MM.1S (cell line): ENCODE data around the gene FBXL7.

Experiments
- DNase-seq: peaks from one replicate; pipeline ENCODE4 v3.0.0-alpha.2; 2015
- H2AFZ ChIP-seq: fragments of 300-600 bp; sonication (generic); 2 replicates; pipeline ENCODE4 v1.6.0; 2016; ENCODE audit warnings: antibody characterized with exemption, low read length
- H3F3A ChIP-seq: fragments of 300-600 bp; sonication (generic); 2 replicates; pipeline ENCODE4 v1.6.1; 2016; ENCODE audit warnings: mild to moderate bottlenecking, antibody characterized with exemption, low read length, moderate library complexity, mixed read lengths; ENCODE audit not compliant: insufficient read depth
- H3K27ac ChIP-seq: fragments of 300-600 bp; sonication (generic); 2 replicates; pipeline ENCODE4 v1.5.1; 2016; ENCODE audit warnings: mild to moderate bottlenecking, low read length
- H3K27me3 ChIP-seq: fragments of 300-600 bp; sonication (generic); replicated peaks from 2 replicates; pipeline ENCODE4 v1.6.0; 2016; ENCODE audit warnings: low read length; ENCODE audit not compliant: insufficient read depth
- H3K36me3 ChIP-seq: fragments of 300-600 bp; sonication (generic); replicated peaks from 2 replicates; pipeline ENCODE4 v1.6.1; 2016; ENCODE audit warnings: mild to moderate bottlenecking, low read length, mixed read lengths; ENCODE audit not compliant: insufficient read depth
- H3K4me1 ChIP-seq: fragments of 300-600 bp; sonication (generic); 2 replicates; pipeline ENCODE4 v1.6.1; 2016; ENCODE audit warnings: low read length, mixed read lengths
- H3K4me2 ChIP-seq: fragments of 300-600 bp; sonication (generic); 2 replicates; pipeline ENCODE4 v1.6.0; 2016; ENCODE audit warnings: low read depth, low read length
- H3K4me3 ChIP-seq: fragments of 300-600 bp; sonication (generic); 2 replicates; pipeline ENCODE4 v1.5.1; 2016; ENCODE audit warnings: low read length, mixed read lengths
- H3K79me2 ChIP-seq: fragments of 300-600 bp; sonication (generic); 2 replicates; pipeline ENCODE4 v1.6.1; 2016; ENCODE audit warnings: mixed run types, low read length, mixed read lengths
- H3K9ac ChIP-seq: fragments of 300-600 bp; sonication (generic); 2 replicates; pipeline ENCODE4 v1.6.1; 2016; ENCODE audit warnings: low read length, mixed read lengths
- H3K9me2 ChIP-seq: fragments of 300-600 bp; sonication (generic); replicated peaks from 2 replicates; pipeline ENCODE4 v1.6.1; 2016; ENCODE audit warnings: mild to moderate bottlenecking, low read length, mixed read lengths; ENCODE audit not compliant: insufficient read depth
- H3K9me3 ChIP-seq: fragments of 300-600 bp; sonication (generic); replicated peaks from 2 replicates; pipeline ENCODE4 v1.6.1; 2016; ENCODE audit warnings: mild to moderate bottlenecking, low read length, mixed read lengths; ENCODE audit not compliant: insufficient read depth
- H4K20me1 ChIP-seq: fragments of 300-600 bp; sonication (generic); 2 replicates; pipeline ENCODE4 v1.6.1; 2016; ENCODE audit warnings: mild to moderate bottlenecking, low read length, moderate library complexity, mixed read lengths; ENCODE audit not compliant: insufficient read depth
- EZH2 ChIP-seq: fragments of 300-600 bp; sonication (generic); optimal IDR thresholded peaks from 2 replicates; pipeline ENCODE3; 2017; ENCODE audit warnings: low read depth, mild to moderate bottlenecking, antibody characterized with exemption, low read length, mixed read lengths
- EZH2phosphoT487 ChIP-seq: fragments of 300-600 bp; sonication (generic); IDR thresholded peaks from 2 replicates; pipeline ENCODE4 v1.6.1; 2018; ENCODE audit warnings: antibody characterized with exemption, low read length
- TF ChIP-seq, protein P1 (sequence below): fragments of 300-600 bp; sonication (generic); IDR thresholded peaks from 2 replicates; pipeline ENCODE4 v1.5.1; 2016; ENCODE audit warnings: antibody characterized with exemption, low read length, mixed read lengths

Gene FBXL7

DNA sequence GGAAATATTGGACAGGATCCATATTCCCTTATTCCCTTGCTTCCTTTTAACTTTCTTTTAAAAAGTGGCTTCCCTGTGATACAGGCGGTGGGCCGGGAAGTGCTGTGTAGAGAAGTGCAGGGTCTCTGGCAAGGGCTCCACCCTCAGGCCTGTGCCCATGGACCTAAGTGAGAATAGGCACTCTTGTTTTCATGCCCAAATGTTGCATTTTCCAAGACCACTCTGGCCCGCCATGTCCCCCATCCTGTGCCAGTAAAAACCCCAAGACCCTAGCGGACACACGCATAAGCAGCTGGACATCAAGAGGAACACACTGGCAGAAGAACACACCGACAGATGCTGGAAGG is 193.4 kb downstream of the FBXL7 start:
- no peak overlapping the region for H3K4me2 ChIP-seq
- H3F3A ChIP-seq: no peaks in the 10 kb centered on the region
- no peaks in the 10 kb centered on the region for H4K20me1 ChIP-seq
- no peak overlapping the region for H3K27ac ChIP-seq
- no peak overlapping the region for H3K4me3 ChIP-seq
- H3K4me1 ChIP-seq: no peaks in the 10 kb centered on the region
- no peaks in the 10 kb centered on the region for H3K9me2 ChIP-seq
- H3K79me2 ChIP-seq: peaks cover 33% of the 10 kb centered on the region
- no peak overlapping the region for H3K9ac ChIP-seq
- no peak overlapping the region for H2AFZ ChIP-seq
- no peaks in the 10 kb centered on the region for H3K36me3 ChIP-seq
- DNase-seq: no peak
- no peaks in the 10 kb centered on the region for H3K9me3 ChIP-seq
- H3K27me3 ChIP-seq: no peaks in the 10 kb centered on the region
- TF ChIP-seq EZH2phosphoT487: no peak
- no peak for TF ChIP-seq EZH2
- TF ChIP-seq, protein P1, sequence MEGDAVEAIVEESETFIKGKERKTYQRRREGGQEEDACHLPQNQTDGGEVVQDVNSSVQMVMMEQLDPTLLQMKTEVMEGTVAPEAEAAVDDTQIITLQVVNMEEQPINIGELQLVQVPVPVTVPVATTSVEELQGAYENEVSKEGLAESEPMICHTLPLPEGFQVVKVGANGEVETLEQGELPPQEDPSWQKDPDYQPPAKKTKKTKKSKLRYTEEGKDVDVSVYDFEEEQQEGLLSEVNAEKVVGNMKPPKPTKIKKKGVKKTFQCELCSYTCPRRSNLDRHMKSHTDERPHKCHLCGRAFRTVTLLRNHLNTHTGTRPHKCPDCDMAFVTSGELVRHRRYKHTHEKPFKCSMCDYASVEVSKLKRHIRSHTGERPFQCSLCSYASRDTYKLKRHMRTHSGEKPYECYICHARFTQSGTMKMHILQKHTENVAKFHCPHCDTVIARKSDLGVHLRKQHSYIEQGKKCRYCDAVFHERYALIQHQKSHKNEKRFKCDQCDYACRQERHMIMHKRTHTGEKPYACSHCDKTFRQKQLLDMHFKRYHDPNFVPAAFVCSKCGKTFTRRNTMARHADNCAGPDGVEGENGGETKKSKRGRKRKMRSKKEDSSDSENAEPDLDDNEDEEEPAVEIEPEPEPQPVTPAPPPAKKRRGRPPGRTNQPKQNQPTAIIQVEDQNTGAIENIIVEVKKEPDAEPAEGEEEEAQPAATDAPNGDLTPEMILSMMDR: no peak

DNA sequence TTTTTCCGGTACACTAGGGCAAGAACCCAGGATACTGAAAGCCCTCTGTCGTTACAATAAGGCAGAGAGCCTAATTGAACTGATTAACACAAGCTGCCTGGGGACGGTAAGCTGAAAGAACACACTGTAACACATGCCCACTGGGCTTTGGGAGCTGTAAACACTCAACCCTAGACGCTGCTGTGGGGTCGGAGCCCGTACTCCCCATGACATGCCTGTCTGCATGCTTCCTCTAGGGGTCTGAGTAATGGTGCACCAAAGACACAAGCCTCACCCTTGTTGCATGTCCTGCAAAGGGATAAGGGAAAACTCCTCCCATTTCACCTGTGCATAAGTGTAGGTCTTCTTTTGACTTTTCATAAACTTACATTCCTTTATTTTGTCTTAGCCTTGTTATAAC is 194.0 kb downstream of the FBXL7 start:
- H3K4me3 ChIP-seq: no peak overlapping the region
- no peak for DNase-seq
- H3K36me3 ChIP-seq: no peaks in the 10 kb centered on the region
- H3K27ac ChIP-seq: no peak overlapping the region
- no peak overlapping the region for H3K9ac ChIP-seq
- peaks cover 27% of the 10 kb centered on the region for H3K79me2 ChIP-seq
- H4K20me1 ChIP-seq: no peaks in the 10 kb centered on the region
- no peaks in the 10 kb centered on the region for H3K4me1 ChIP-seq
- H2AFZ ChIP-seq: no peak overlapping the region
- no peaks in the 10 kb centered on the region for H3F3A ChIP-seq
- H3K9me3 ChIP-seq: no peaks in the 10 kb centered on the region
- TF ChIP-seq EZH2 (no peak), EZH2phosphoT487 (no peak)
- TF ChIP-seq, protein P1: no peak
- no peak overlapping the region for H3K4me2 ChIP-seq
- H3K9me2 ChIP-seq: no peaks in the 10 kb centered on the region
- no peaks in the 10 kb centered on the region for H3K27me3 ChIP-seq

DNA sequence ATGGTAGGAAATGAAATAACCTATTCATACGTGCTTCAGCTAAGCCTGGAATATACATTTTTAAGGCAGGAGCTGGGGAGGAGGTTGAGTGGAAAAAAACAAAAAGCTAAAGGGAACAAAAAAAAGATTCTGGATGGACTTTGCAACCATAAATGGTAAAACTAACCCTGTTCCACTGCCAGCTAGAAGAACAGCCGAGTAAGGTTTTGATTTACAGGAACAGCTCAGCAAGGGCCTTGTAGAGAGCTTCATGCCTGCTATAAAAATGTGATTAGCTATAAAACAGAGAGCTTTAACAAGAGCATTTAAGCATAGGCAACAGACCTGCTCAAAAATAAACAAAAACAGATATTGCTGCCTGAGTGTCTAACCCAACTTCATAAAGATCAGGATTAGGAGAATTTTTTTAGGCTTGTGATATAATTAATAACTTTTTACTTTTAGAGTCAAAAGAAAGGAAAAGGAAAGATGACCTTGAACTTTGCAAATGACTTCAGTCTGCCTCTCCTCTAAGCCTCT is 194.8 kb downstream of the FBXL7 start:
- H3K9me3 ChIP-seq: no peaks in the 10 kb centered on the region
- no peak overlapping the region for H3K4me3 ChIP-seq
- no peak overlapping the region for H3K27ac ChIP-seq
- no peak for DNase-seq
- no peak overlapping the region for H3K4me2 ChIP-seq
- no peaks in the 10 kb centered on the region for H3K36me3 ChIP-seq
- no peak overlapping the region for H3K9ac ChIP-seq
- no peaks in the 10 kb centered on the region for H3F3A ChIP-seq
- H2AFZ ChIP-seq: no peak overlapping the region
- no peaks in the 10 kb centered on the region for H3K27me3 ChIP-seq
- H4K20me1 ChIP-seq: no peaks in the 10 kb centered on the region
- H3K79me2 ChIP-seq: peaks cover 23% of the 10 kb centered on the region
- H3K4me1 ChIP-seq: no peaks in the 10 kb centered on the region
- no peaks in the 10 kb centered on the region for H3K9me2 ChIP-seq
- TF ChIP-seq EZH2: no peak
- TF ChIP-seq, protein P1: no peak
- TF ChIP-seq EZH2phosphoT487: no peak
